ENCODE results near the gene ZNF385C.

ZNF385C gene

GRCh38 chr17:41987642-41988041 lies 110.6 kb downstream of the ZNF385C start:
- H3K27me3 ChIP-seq (replicated peaks; ENCODE audit: insufficient read depth, low read length) = no peaks in the 10 kb centered on the region
- H3K4me1 ChIP-seq (ENCODE audit: low read length) = peaks cover 23% of the 10 kb centered on the region
- H3K79me2 ChIP-seq (ENCODE audit: low read length) = peaks cover 19% of the 10 kb centered on the region
- H3K9me2 ChIP-seq (replicated peaks; ENCODE audit: insufficient read depth, low read length) = no peaks in the 10 kb centered on the region
- H4K20me1 ChIP-seq (ENCODE audit: insufficient read depth, low read length) = no peaks in the 10 kb centered on the region
- peaks cover 19% of the 10 kb centered on the region for H3K36me3 ChIP-seq (replicated peaks; ENCODE audit: insufficient read depth, low read length)
- H3K9ac ChIP-seq (ENCODE audit: low read length) = no peak overlapping the region
- peaks cover 11% of the 10 kb centered on the region for H3F3A ChIP-seq (ENCODE audit: insufficient read depth, low read length)
- H3K9me3 ChIP-seq (replicated peaks; ENCODE audit: insufficient read depth, low read length) = no peaks in the 10 kb centered on the region
- no peak for DNase-seq
- no peak overlapping the region for H3K4me2 ChIP-seq (ENCODE audit: low read depth, low read length)
- TF ChIP-seq EZH2phosphoT487 (IDR thresholded peaks at IDR 0.05; ENCODE audit: low read length) (no peak), EZH2 (optimal IDR thresholded peaks at IDR 0.05; ENCODE audit: low read depth, low read length) (no peak)
- TF ChIP-seq, protein P1, sequence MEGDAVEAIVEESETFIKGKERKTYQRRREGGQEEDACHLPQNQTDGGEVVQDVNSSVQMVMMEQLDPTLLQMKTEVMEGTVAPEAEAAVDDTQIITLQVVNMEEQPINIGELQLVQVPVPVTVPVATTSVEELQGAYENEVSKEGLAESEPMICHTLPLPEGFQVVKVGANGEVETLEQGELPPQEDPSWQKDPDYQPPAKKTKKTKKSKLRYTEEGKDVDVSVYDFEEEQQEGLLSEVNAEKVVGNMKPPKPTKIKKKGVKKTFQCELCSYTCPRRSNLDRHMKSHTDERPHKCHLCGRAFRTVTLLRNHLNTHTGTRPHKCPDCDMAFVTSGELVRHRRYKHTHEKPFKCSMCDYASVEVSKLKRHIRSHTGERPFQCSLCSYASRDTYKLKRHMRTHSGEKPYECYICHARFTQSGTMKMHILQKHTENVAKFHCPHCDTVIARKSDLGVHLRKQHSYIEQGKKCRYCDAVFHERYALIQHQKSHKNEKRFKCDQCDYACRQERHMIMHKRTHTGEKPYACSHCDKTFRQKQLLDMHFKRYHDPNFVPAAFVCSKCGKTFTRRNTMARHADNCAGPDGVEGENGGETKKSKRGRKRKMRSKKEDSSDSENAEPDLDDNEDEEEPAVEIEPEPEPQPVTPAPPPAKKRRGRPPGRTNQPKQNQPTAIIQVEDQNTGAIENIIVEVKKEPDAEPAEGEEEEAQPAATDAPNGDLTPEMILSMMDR (IDR thresholded peaks at IDR 0.05; ENCODE audit: low read length) = no peak
- H3K27ac ChIP-seq (ENCODE audit: low read length) = no peak overlapping the region
- no peak overlapping the region for H2AFZ ChIP-seq (ENCODE audit: low read length)
- no peak overlapping the region for H3K4me3 ChIP-seq (ENCODE audit: low read length)

GRCh38 chr17:41986634-41987033 lies 111.6 kb downstream of the ZNF385C start:
- no peaks in the 10 kb centered on the region for H4K20me1 ChIP-seq (ENCODE audit: insufficient read depth, low read length)
- H3K4me1 ChIP-seq (ENCODE audit: low read length) = peaks cover 15% of the 10 kb centered on the region
- H3K27ac ChIP-seq (ENCODE audit: low read length) = no peak overlapping the region
- no peak for DNase-seq
- no peak overlapping the region for H3K9ac ChIP-seq (ENCODE audit: low read length)
- no peak overlapping the region for H3K4me2 ChIP-seq (ENCODE audit: low read depth, low read length)
- no peak overlapping the region for H2AFZ ChIP-seq (ENCODE audit: low read length)
- no peaks in the 10 kb centered on the region for H3K9me3 ChIP-seq (replicated peaks; ENCODE audit: insufficient read depth, low read length)
- H3F3A ChIP-seq (ENCODE audit: insufficient read depth, low read length) = peaks cover 2% of the 10 kb centered on the region; the same call in 1 of the 2 replicates
- no peak overlapping the region for H3K4me3 ChIP-seq (ENCODE audit: low read length)
- H3K36me3 ChIP-seq (replicated peaks; ENCODE audit: insufficient read depth, low read length) = peaks cover 21% of the 10 kb centered on the region
- no peaks in the 10 kb centered on the region for H3K9me2 ChIP-seq (replicated peaks; ENCODE audit: insufficient read depth, low read length)
- TF ChIP-seq EZH2 (optimal IDR thresholded peaks at IDR 0.05; ENCODE audit: low read depth, low read length) (no peak), EZH2phosphoT487 (IDR thresholded peaks at IDR 0.05; ENCODE audit: low read length) (no peak)
- TF ChIP-seq, protein P1 (IDR thresholded peaks at IDR 0.05; ENCODE audit: low read length) = no peak
- H3K27me3 ChIP-seq (replicated peaks; ENCODE audit: insufficient read depth, low read length) = no peaks in the 10 kb centered on the region
- peaks cover 19% of the 10 kb centered on the region for H3K79me2 ChIP-seq (ENCODE audit: low read length)

DNA sequence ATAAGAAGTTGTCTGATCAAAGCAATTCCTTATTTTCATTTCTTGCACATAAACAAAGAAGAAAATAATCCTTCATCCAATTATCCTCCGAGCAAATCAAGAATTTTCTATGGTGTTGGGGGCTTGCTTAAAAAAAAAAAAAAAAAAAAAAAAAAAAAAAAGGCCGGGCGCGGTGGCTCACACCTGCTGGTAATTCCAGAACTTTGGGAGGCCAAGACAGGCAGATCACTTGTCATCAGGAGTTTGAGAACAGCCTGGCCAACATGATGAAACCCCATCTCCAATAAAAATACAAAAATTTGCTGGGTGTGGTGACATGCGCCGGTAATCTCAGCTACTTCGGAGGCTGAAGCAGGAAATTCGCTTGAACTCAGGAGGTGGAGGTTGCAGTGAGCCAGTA lies 112.4 kb downstream of the ZNF385C start:
- H3K36me3 ChIP-seq (replicated peaks; ENCODE audit: insufficient read depth, low read length) = peaks cover 22% of the 10 kb centered on the region
- H3K4me1 ChIP-seq (ENCODE audit: low read length) = peaks cover 8% of the 10 kb centered on the region
- no peak overlapping the region for H3K4me3 ChIP-seq (ENCODE audit: low read length)

More for the DNA sequence above, 112.4 kb downstream of the ZNF385C start:
- Histone ChIP-seq H2AFZ (ENCODE audit: low read length) (no peak overlapping the region), H3F3A (ENCODE audit: insufficient read depth, low read length) (no peaks in the 10 kb centered on the region), H4K20me1 (ENCODE audit: insufficient read depth, low read length) (no peaks in the 10 kb centered on the region), H3K9me3 (replicated peaks; ENCODE audit: insufficient read depth, low read length) (no peaks in the 10 kb centered on the region), H3K9ac (ENCODE audit: low read length) (no peak overlapping the region), H3K27me3 (replicated peaks; ENCODE audit: insufficient read depth, low read length) (no peaks in the 10 kb centered on the region), H3K4me2 (ENCODE audit: low read depth, low read length) (no peak overlapping the region), H3K27ac (ENCODE audit: low read length) (no peak overlapping the region), H3K9me2 (replicated peaks; ENCODE audit: insufficient read depth, low read length) (no peaks in the 10 kb centered on the region), H3K79me2 (ENCODE audit: low read length) (peaks cover 15% of the 10 kb centered on the region)
- no peak for TF ChIP-seq EZH2phosphoT487 (IDR thresholded peaks at IDR 0.05; ENCODE audit: low read length)
- TF ChIP-seq EZH2 (optimal IDR thresholded peaks at IDR 0.05; ENCODE audit: low read depth, low read length) = no peak
- TF ChIP-seq, protein P1 (IDR thresholded peaks at IDR 0.05; ENCODE audit: low read length) = no peak
- DNase-seq = no peak

Data from MM.1S (cell line).